Measurements from ENCODE around the gene KIF1C.

KIF1C gene

GRCh38 chr17:4986951-4987766 lies 10.6 kb upstream of the KIF1C start, which contains the start of gene CAMTA2:
Gene CAMTA2 (minus strand): TSS chr17:4987675. CDS start chr17:4986222, 1,453 bp downstream.
- Histone ChIP-seq H3K27me3 (ENCODE audit: control insufficient read depth, insufficient read depth, low read length) (peaks cover 2% of the 10 kb centered on the region; the same call in 1 of the 2 replicates), H3K4me1 (ENCODE audit: control insufficient read depth, insufficient read depth, low read length) (peaks cover 14% of the 10 kb centered on the region), H3K9me3 (ENCODE audit: control insufficient read depth, insufficient read depth, low read length) (no peaks in the 10 kb centered on the region), H3K9ac (ENCODE audit: low read depth, low read length) (no peak within 1 kb of the TSS), H3K4me3 (ENCODE audit: low read depth, low read length) (peak within 1 kb of the TSS; percentile 77), H3K27ac (ENCODE audit: low read depth, low read length) (no peak within 1 kb of the TSS), H3K36me3 (ENCODE audit: control insufficient read depth, insufficient read depth, low read length) (peaks cover 9% of the 10 kb centered on the region; the same call in 1 of the 2 replicates)

- Histone ChIP-seq H3K4me1 (ENCODE audit: control insufficient read depth, insufficient read depth, low read length) (peaks cover 14% of the 10 kb centered on the region), H3K9me3 (ENCODE audit: control insufficient read depth, insufficient read depth, low read length) (no peaks in the 10 kb centered on the region), H3K4me3 (ENCODE audit: low read depth, low read length) (peak overlapping the region; percentile 77), H3K27me3 (ENCODE audit: control insufficient read depth, insufficient read depth, low read length) (peaks cover 2% of the 10 kb centered on the region; the same call in 1 of the 2 replicates), H3K9ac (ENCODE audit: low read depth, low read length) (no peak overlapping the region), H3K27ac (ENCODE audit: low read depth, low read length) (no peak overlapping the region), H3K36me3 (ENCODE audit: control insufficient read depth, insufficient read depth, low read length) (0 out of 2 replicates have a peak, but pooled peaks cover 3% of the 10 kb centered on the region)
These were observed 9.8 kb upstream of the KIF1C start for GRCh38 chr17:4987767-4988567.

GRCh38 chr17:4994081-4994595 lies 3.6 kb upstream of the KIF1C start:
- Histone ChIP-seq H3K4me1 (ENCODE audit: control insufficient read depth, insufficient read depth, low read length) (peaks cover 11% of the 10 kb centered on the region; the same call in 1 of the 2 replicates), H3K9me3 (ENCODE audit: control insufficient read depth, insufficient read depth, low read length) (no peaks in the 10 kb centered on the region), H3K4me3 (ENCODE audit: low read depth, low read length) (no peak overlapping the region), H3K27me3 (ENCODE audit: control insufficient read depth, insufficient read depth, low read length) (no peaks in the 10 kb centered on the region), H3K27ac (ENCODE audit: low read depth, low read length) (no peak overlapping the region), H3K36me3 (ENCODE audit: control insufficient read depth, insufficient read depth, low read length) (0 out of 2 replicates have a peak, but pooled peaks cover 3% of the 10 kb centered on the region), H3K9ac (ENCODE audit: low read depth, low read length) (no peak overlapping the region)

GRCh38 chr17:4998027-4998731 lies 429 bp downstream of the KIF1C start:
- Histone ChIP-seq H3K9ac (ENCODE audit: low read depth, low read length) (peak overlapping the region; percentile 55), H3K27me3 (ENCODE audit: control insufficient read depth, insufficient read depth, low read length) (no peaks in the 10 kb centered on the region), H3K4me1 (ENCODE audit: control insufficient read depth, insufficient read depth, low read length) (peaks cover 14% of the 10 kb centered on the region; the same call in 1 of the 2 replicates), H3K27ac (ENCODE audit: low read depth, low read length) (peak overlapping the region; percentile 83), H3K9me3 (ENCODE audit: control insufficient read depth, insufficient read depth, low read length) (no peaks in the 10 kb centered on the region), H3K4me3 (ENCODE audit: low read depth, low read length) (peak overlapping the region; percentile 95), H3K36me3 (ENCODE audit: control insufficient read depth, insufficient read depth, low read length) (peaks cover 30% of the 10 kb centered on the region)

DNA sequence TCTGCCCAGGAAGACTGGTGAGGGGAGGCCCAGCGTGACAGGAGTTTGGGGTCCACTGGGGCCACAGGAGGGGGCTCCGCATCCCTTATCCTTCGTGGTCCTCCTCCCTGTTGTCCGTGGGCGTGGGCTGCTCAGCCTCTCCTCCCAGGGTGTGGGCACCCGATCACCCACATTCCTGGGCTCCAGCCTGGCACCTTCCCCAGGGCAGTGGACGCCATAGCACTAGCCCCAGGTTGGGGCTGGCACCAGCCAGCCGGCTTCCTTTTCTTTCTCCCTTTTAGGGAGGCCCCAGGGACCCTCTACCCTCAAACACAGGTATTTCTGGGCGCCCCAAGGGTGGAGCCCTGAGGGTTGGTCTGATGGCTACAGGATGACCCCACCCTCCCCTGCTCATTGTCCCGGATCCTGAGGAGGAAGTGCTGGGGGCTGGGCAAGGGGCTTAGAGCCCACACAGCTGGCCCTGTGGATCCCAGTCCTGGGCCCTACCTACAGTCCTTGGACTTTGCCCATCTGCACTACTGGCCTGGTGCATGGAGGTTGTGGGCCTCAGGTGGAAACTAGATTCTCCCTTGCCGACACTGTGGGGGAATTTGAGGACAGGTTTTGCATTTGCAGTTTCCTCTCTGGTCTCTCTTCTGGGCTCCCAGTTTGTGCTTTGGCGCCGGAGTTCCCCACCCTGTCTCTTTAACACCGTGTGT lies 1.1 kb downstream of the KIF1C start:
- no peaks in the 10 kb centered on the region for H3K27me3 ChIP-seq (ENCODE audit: control insufficient read depth, insufficient read depth, low read length)
- H3K9ac ChIP-seq (ENCODE audit: low read depth, low read length): peak overlapping the region; percentile 55; the same call in 1 of the 2 replicates
- peaks cover 14% of the 10 kb centered on the region; the same call in 1 of the 2 replicates for H3K4me1 ChIP-seq (ENCODE audit: control insufficient read depth, insufficient read depth, low read length)
- no peaks in the 10 kb centered on the region for H3K9me3 ChIP-seq (ENCODE audit: control insufficient read depth, insufficient read depth, low read length)
- H3K27ac ChIP-seq (ENCODE audit: low read depth, low read length): peak overlapping the region; percentile 83
- peaks cover 37% of the 10 kb centered on the region for H3K36me3 ChIP-seq (ENCODE audit: control insufficient read depth, insufficient read depth, low read length)
- peak overlapping the region; percentile 95 for H3K4me3 ChIP-seq (ENCODE audit: low read depth, low read length)

- H3K36me3 ChIP-seq (ENCODE audit: control insufficient read depth, insufficient read depth, low read length): peaks cover 44% of the 10 kb centered on the region
- H3K4me3 ChIP-seq (ENCODE audit: low read depth, low read length): peak overlapping the region; percentile 95
- H3K4me1 ChIP-seq (ENCODE audit: control insufficient read depth, insufficient read depth, low read length): peaks cover 14% of the 10 kb centered on the region; the same call in 1 of the 2 replicates
- 0 out of 2 replicates have a peak overlapping the region, but pooled peaks have one; percentile 55 for H3K9ac ChIP-seq (ENCODE audit: low read depth, low read length)
- no peak overlapping the region for H3K27ac ChIP-seq (ENCODE audit: low read depth, low read length)
- no peaks in the 10 kb centered on the region for H3K9me3 ChIP-seq (ENCODE audit: control insufficient read depth, insufficient read depth, low read length)
- no peaks in the 10 kb centered on the region for H3K27me3 ChIP-seq (ENCODE audit: control insufficient read depth, insufficient read depth, low read length)
These were observed 1.8 kb downstream of the KIF1C start for GRCh38 chr17:4999430-5000093.

- no peaks in the 10 kb centered on the region for H3K9me3 ChIP-seq (ENCODE audit: control insufficient read depth, insufficient read depth, low read length)
- no peaks in the 10 kb centered on the region for H3K27me3 ChIP-seq (ENCODE audit: control insufficient read depth, insufficient read depth, low read length)
- no peak overlapping the region for H3K27ac ChIP-seq (ENCODE audit: low read depth, low read length)
- H3K9ac ChIP-seq (ENCODE audit: low read depth, low read length): no peak overlapping the region
- H3K4me3 ChIP-seq (ENCODE audit: low read depth, low read length): no peak overlapping the region
- peaks cover 51% of the 10 kb centered on the region for H3K36me3 ChIP-seq (ENCODE audit: control insufficient read depth, insufficient read depth, low read length)
- peaks cover 14% of the 10 kb centered on the region; the same call in 1 of the 2 replicates for H3K4me1 ChIP-seq (ENCODE audit: control insufficient read depth, insufficient read depth, low read length)
These were observed 2.5 kb downstream of the KIF1C start for GRCh38 chr17:5000237-5000639.

DNA sequence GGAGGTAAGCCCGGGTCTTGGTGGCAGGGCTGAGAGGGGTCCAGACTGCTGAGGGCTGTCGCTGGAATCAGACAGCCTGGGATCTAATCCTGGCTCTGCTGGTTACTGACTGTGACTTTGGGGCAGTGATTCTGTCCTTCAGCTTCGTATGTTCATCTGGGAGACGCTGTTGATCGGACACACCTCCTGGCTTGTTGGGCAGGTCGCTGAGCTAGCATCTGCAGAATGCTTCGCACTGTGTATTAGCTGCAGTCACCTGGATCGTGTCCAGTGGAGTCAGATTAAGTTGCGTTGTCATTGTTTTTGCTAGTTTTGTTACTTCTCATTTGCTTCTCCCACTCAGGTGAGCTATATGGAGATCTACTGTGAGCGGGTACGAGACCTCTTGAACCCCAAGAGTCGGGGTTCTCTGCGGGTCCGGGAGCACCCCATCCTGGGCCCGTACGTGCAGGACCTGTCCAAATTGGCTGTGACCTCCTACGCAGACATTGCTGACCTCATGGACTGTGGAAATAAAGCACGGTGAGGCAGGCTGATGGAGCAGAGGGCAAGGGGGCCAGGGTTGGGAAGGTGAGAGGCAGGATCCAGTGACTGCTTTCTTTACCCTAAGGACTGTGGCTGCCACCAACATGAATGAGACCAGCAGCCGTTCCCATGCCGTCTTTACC lies 4.5 kb downstream of the KIF1C start:
- Histone ChIP-seq H3K4me3 (ENCODE audit: low read depth, low read length) (no peak overlapping the region), H3K27ac (ENCODE audit: low read depth, low read length) (no peak overlapping the region), H3K9me3 (ENCODE audit: control insufficient read depth, insufficient read depth, low read length) (no peaks in the 10 kb centered on the region), H3K36me3 (ENCODE audit: control insufficient read depth, insufficient read depth, low read length) (peaks cover 67% of the 10 kb centered on the region), H3K9ac (ENCODE audit: low read depth, low read length) (no peak overlapping the region), H3K4me1 (ENCODE audit: control insufficient read depth, insufficient read depth, low read length) (peaks cover 9% of the 10 kb centered on the region; the same call in 1 of the 2 replicates), H3K27me3 (ENCODE audit: control insufficient read depth, insufficient read depth, low read length) (no peaks in the 10 kb centered on the region)

GRCh38 chr17:5003214-5003867 lies 5.6 kb downstream of the KIF1C start:
- Histone ChIP-seq H3K9me3 (ENCODE audit: control insufficient read depth, insufficient read depth, low read length) (no peaks in the 10 kb centered on the region), H3K36me3 (ENCODE audit: control insufficient read depth, insufficient read depth, low read length) (peaks cover 78% of the 10 kb centered on the region), H3K4me1 (ENCODE audit: control insufficient read depth, insufficient read depth, low read length) (peaks cover 9% of the 10 kb centered on the region; the same call in 1 of the 2 replicates), H3K4me3 (ENCODE audit: low read depth, low read length) (no peak overlapping the region), H3K27ac (ENCODE audit: low read depth, low read length) (no peak overlapping the region), H3K9ac (ENCODE audit: low read depth, low read length) (no peak overlapping the region), H3K27me3 (ENCODE audit: control insufficient read depth, insufficient read depth, low read length) (no peaks in the 10 kb centered on the region)
